KOPT-K1 (cell line): ENCODE results near the gene ULK3.

Experiments
- H3K27ac ChIP-seq: fragments of 200-600 bp; sonication (generic); 2 replicates; pipeline ENCODE4 v1.5.1; 2016; ENCODE audit warnings: antibody characterized with exemption, mild to moderate bottlenecking, low read depth, low read length; ENCODE audit not compliant: poor library complexity, severe bottlenecking
- H3K36me3 ChIP-seq: fragments of 200-600 bp; sonication (generic); 2 replicates; pipeline ENCODE4 v1.5.1; 2017; ENCODE audit warnings: antibody characterized with exemption, mild to moderate bottlenecking, low read length, moderate library complexity; ENCODE audit not compliant: insufficient read depth
- H3K9me3 ChIP-seq: fragments of 200-600 bp; sonication (generic); 2 replicates; pipeline ENCODE4 v1.5.1; 2017; ENCODE audit warnings: antibody characterized with exemption, low read length, mild to moderate bottlenecking; ENCODE audit not compliant: insufficient read depth, poor library complexity, severe bottlenecking

ULK3 gene

GRCh38 chr15:74826921-74827320, 16.0 kb downstream of the ULK3 start:
- no peaks in the 10 kb centered on the region for H3K9me3 ChIP-seq
- no peaks in the 10 kb centered on the region for H3K36me3 ChIP-seq
- no peak overlapping the region for H3K27ac ChIP-seq

- Histone ChIP-seq H3K9me3 (no peaks in the 10 kb centered on the region), H3K27ac (no peak within 1 kb of the TSS)
Observed at GRCh38 chr15:74826364-74826819, 16.6 kb downstream of the ULK3 start, which contains the start of gene CPLX3. CPLX3 (plus strand) TSS chr15:74826627; CDS start chr15:74826704, 77 bp downstream.

GRCh38 chr15:74825866-74826265, 17.1 kb downstream of the ULK3 start:
- Histone ChIP-seq H3K9me3 (no peaks in the 10 kb centered on the region), H3K27ac (no peak overlapping the region), H3K36me3 (no peaks in the 10 kb centered on the region)

More at GRCh38 chr15:74826364-74826819, 16.6 kb downstream of the ULK3 start, which contains the start of gene CPLX3:
- no peaks in the 10 kb centered on the region for H3K36me3 ChIP-seq

GRCh38 chr15:74824976-74825375, 18.0 kb downstream of the ULK3 start:
- H3K9me3 ChIP-seq = no peaks in the 10 kb centered on the region
- H3K36me3 ChIP-seq = no peaks in the 10 kb centered on the region
- H3K27ac ChIP-seq = no peak overlapping the region

- H3K27ac ChIP-seq = no peak overlapping the region
Observed at GRCh38 chr15:74823324-74823723, 19.6 kb downstream of the ULK3 start.

GRCh38 chr15:74822233-74822632, 20.7 kb downstream of the ULK3 start:
- H3K36me3 ChIP-seq = no peaks in the 10 kb centered on the region
- no peak overlapping the region for H3K27ac ChIP-seq
- no peaks in the 10 kb centered on the region for H3K9me3 ChIP-seq

More at GRCh38 chr15:74823324-74823723, 19.6 kb downstream of the ULK3 start:
- H3K36me3 ChIP-seq = no peaks in the 10 kb centered on the region
- no peaks in the 10 kb centered on the region for H3K9me3 ChIP-seq

GRCh38 chr15:74821790-74822158, 21.2 kb downstream of the ULK3 start:
- no peak overlapping the region for H3K27ac ChIP-seq
- no peaks in the 10 kb centered on the region for H3K36me3 ChIP-seq
- H3K9me3 ChIP-seq = no peaks in the 10 kb centered on the region

GRCh38 chr15:74821091-74821789, 21.7 kb downstream of the ULK3 start:
- no peak overlapping the region for H3K27ac ChIP-seq
- no peaks in the 10 kb centered on the region for H3K9me3 ChIP-seq
- no peaks in the 10 kb centered on the region for H3K36me3 ChIP-seq

GRCh38 chr15:74820056-74820455, 22.9 kb downstream of the ULK3 start:
- H3K36me3 ChIP-seq = no peaks in the 10 kb centered on the region
- H3K9me3 ChIP-seq = no peaks in the 10 kb centered on the region
- no peak overlapping the region for H3K27ac ChIP-seq

GRCh38 chr15:74817370-74817737, 25.6 kb downstream of the ULK3 start:
- no peak overlapping the region for H3K27ac ChIP-seq
- H3K9me3 ChIP-seq = no peaks in the 10 kb centered on the region
- no peaks in the 10 kb centered on the region for H3K36me3 ChIP-seq

GRCh38 chr15:74816624-74817369, 26.2 kb downstream of the ULK3 start:
- H3K9me3 ChIP-seq = no peaks in the 10 kb centered on the region
- H3K27ac ChIP-seq = no peak overlapping the region
- no peaks in the 10 kb centered on the region for H3K36me3 ChIP-seq

GRCh38 chr15:74815961-74816360, 27.0 kb downstream of the ULK3 start:
- Histone ChIP-seq H3K27ac (no peak overlapping the region), H3K9me3 (no peaks in the 10 kb centered on the region), H3K36me3 (no peaks in the 10 kb centered on the region)

- Histone ChIP-seq H3K27ac (no peak overlapping the region), H3K9me3 (no peaks in the 10 kb centered on the region), H3K36me3 (no peaks in the 10 kb centered on the region)
Observed at GRCh38 chr15:74815121-74815934, 27.6 kb downstream of the ULK3 start.

- Histone ChIP-seq H3K36me3 (no peaks in the 10 kb centered on the region), H3K27ac (no peak within 1 kb of the TSS), H3K9me3 (no peaks in the 10 kb centered on the region)
Observed at GRCh38 chr15:74812533-74812932, 30.4 kb downstream of the ULK3 start, which contains the start of gene LMAN1L. LMAN1L (plus strand) TSS chr15:74812835; CDS start chr15:74812855, 20 bp downstream.

- Histone ChIP-seq H3K9me3 (no peaks in the 10 kb centered on the region), H3K27ac (no peak overlapping the region), H3K36me3 (peaks cover 4% of the 10 kb centered on the region; the same call in 1 of the 2 replicates)
Observed at GRCh38 chr15:74809956-74810355, 33.0 kb downstream of the ULK3 start.
